ENCODE measurements around the gene ADAP1. TPM values are rescaled to one million over a fixed set of nuclear protein-coding genes. Genes with fewer than 3 reads are reported as not detected.

The ADAP1 gene
- total and polyA plus RNA-seq, 2 experiments from 2014 or later: 0.24 to 1.1 TPM

DNA sequence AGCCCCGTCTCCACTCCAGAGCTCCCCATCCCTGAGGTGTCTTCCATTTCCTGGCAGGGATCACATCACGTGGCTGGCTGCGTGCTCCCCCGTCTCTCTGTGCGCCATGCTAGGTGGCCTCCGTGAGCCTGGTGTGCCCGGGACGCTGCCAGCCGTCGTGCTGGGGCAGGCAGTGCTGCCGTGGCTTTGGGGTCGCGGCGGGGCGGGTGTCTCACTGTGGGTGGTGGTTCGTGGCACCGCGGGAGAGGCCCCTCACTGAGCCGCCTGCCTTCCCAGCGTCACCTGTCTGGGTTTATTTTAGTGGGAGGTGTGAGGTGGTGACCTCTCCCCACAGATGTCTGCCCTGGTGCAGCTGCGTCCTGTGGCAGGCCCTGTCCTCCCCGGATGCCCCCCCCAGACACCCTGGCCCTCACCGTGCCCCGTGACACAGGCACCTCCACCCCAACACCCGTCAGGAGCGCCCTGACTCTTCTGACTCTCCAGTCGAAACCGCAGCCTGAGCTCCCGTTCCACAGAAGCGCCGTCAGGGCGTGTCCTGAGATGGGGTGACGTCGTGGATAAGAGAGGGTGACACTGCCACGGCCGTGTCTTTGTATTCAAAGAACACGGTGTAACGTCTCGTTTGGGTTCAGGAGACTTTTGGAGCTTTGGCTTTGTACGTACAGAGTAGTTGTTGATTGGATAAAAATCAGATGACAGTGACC lies 60.2 kb downstream of the ADAP1 start:
- Histone ChIP-seq H4K20me1 (ENCODE audit: insufficient read depth) (no peaks in the 10 kb centered on the region), H3K27me3 (replicated peaks; ENCODE audit: insufficient read depth) (no peaks in the 10 kb centered on the region), H3K9me2 (ENCODE audit: insufficient read depth) (no peaks in the 10 kb centered on the region), H3K9me3 (ENCODE audit: low read depth) (no peaks in the 10 kb centered on the region), H3K27ac (no peak overlapping the region), H3K4me2 (ENCODE audit: unreplicated experiment) (no peak overlapping the region), H3K36me3 (ENCODE audit: low read depth) (no peaks in the 10 kb centered on the region; the same call in 1 of the 2 replicates), H2AFZ (no peak overlapping the region), H3K4me3 (no peak overlapping the region), H3F3A (ENCODE audit: insufficient read depth) (no peaks in the 10 kb centered on the region), H3K79me2 (ENCODE audit: insufficient read depth) (no peaks in the 10 kb centered on the region), H3K9ac (no peak overlapping the region), H3K4me1 (ENCODE audit: insufficient read depth) (no peaks in the 10 kb centered on the region)
- DNase-seq: no peak
- TF ChIP-seq EZH2 (IDR thresholded peaks at IDR 0.05; ENCODE audit: insufficient read depth, poor library complexity, severe bottlenecking) (no peak), EZH2phosphoT487 (IDR thresholded peaks at IDR 0.05; ENCODE audit: insufficient read depth, low read depth) (no peak)
- in situ Hi-C loops (cut with MboI): no loop called here
- 91 to 92% methylated on average over 38 of the region's 40 CpGs for WGBS, 2 experiments (ENCODE audit: low coverage in 1 of 2, low lambda C conversion rate in 2 of 2, missing lambda C conversion rate in 2 of 2)

DNA sequence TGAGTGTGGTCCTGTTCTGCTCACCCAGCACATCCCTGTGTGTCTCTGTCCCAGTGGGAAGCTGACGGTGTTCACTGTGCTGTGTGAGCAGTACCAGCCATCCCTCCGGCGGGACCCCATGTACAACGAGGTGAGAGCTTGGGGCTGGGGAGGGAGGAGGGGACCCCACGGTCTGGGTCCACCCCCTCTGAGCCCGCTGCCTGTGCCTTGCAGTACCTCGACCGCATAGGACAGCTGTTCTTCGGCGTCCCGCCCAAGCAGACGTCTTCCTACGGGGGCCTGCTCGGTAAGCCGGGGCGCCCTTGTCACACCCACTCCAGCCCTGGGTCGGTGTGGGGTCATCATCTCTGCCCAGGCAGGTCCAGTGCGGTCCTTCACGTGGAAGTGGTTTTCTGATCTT lies 60.8 kb downstream of the ADAP1 start:
- WGBS, 2 experiments (ENCODE audit: low coverage in 1 of 2, low lambda C conversion rate in 2 of 2, missing lambda C conversion rate in 2 of 2): 89 to 95% methylated on average over 14 to 19 of the region's 19 CpGs
- no peak for TF ChIP-seq EZH2 (IDR thresholded peaks at IDR 0.05; ENCODE audit: insufficient read depth, poor library complexity, severe bottlenecking)
- TF ChIP-seq EZH2phosphoT487 (IDR thresholded peaks at IDR 0.05; ENCODE audit: insufficient read depth, low read depth): no peak
- H3K9me2 ChIP-seq (ENCODE audit: insufficient read depth): no peaks in the 10 kb centered on the region
- no peak overlapping the region for H3K4me2 ChIP-seq (ENCODE audit: unreplicated experiment)
- in situ Hi-C loops (cut with MboI): no loop called here
- H3K27ac ChIP-seq: no peak overlapping the region
- H3F3A ChIP-seq (ENCODE audit: insufficient read depth): no peaks in the 10 kb centered on the region
- H3K27me3 ChIP-seq (replicated peaks; ENCODE audit: insufficient read depth): no peaks in the 10 kb centered on the region
- H2AFZ ChIP-seq: no peak overlapping the region
- H3K9me3 ChIP-seq (ENCODE audit: low read depth): no peaks in the 10 kb centered on the region
- no peaks in the 10 kb centered on the region for H3K79me2 ChIP-seq (ENCODE audit: insufficient read depth)
- H3K4me1 ChIP-seq (ENCODE audit: insufficient read depth): no peaks in the 10 kb centered on the region
- H4K20me1 ChIP-seq (ENCODE audit: insufficient read depth): no peaks in the 10 kb centered on the region
- H3K36me3 ChIP-seq (ENCODE audit: low read depth): no peaks in the 10 kb centered on the region; the same call in 1 of the 2 replicates
- DNase-seq: no peak
- no peak overlapping the region for H3K9ac ChIP-seq
- H3K4me3 ChIP-seq: no peak overlapping the region

DNA sequence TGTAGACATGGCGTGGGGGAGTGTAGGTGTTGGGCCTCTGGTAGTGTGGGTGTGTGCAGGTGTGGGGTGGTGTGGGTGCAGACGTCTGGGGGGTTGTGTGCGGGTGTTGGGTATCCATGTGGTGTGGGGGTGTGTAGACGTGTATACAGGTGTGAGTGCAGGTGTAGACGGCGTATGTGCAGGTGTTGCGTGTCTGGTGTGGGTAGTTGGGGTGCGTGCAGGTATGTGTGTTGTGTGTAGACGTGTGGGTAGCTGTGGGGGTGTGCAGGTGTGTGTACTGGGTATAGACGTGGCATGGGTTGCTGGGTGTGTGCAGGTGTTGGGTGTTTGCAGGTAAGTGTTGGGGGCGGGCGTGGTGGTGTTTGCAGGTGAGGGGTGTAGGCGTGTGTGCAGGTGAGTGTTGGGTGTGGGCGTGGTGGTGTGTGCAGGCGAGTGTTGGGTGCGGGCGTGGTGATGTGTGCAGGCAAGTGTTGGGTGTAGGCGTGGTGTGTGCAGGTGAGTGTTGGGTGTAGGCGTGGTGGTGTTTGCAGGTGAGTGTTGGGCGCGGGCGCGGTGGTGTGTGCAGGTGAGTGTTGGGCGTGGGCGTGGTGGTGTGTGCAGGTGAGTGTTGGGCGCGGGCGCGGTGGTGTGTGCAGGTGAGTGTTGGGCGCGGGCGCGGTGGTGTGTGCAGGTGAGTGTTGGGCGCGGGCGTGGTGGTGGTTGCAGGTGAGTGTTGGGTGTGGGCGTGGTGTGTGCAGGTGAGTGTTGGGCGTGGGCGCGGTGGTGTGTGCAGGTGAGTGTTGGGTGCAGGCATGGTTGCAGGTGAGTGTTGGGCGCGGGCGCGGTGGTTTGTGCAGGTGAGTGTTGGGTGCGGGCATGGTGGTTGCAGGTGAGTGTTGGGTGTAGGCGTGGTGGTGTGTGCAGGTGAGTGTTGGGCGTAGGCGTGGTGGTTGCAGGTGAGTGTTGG lies 61.6 kb downstream of the ADAP1 start:
- H3K4me3 ChIP-seq: no peak overlapping the region
- no peaks in the 10 kb centered on the region for H3K27me3 ChIP-seq (replicated peaks; ENCODE audit: insufficient read depth)
- in situ Hi-C loops (cut with MboI): no loop called here
- WGBS, 2 experiments (ENCODE audit: low coverage in 1 of 2, low lambda C conversion rate in 2 of 2, missing lambda C conversion rate in 2 of 2): 96 to 97% methylated on average over 15 to 48 of the region's 48 CpGs
- no peak overlapping the region for H2AFZ ChIP-seq
- H3K9me3 ChIP-seq (ENCODE audit: low read depth): no peaks in the 10 kb centered on the region
- no peaks in the 10 kb centered on the region for H3K79me2 ChIP-seq (ENCODE audit: insufficient read depth)
- TF ChIP-seq EZH2 (IDR thresholded peaks at IDR 0.05; ENCODE audit: insufficient read depth, poor library complexity, severe bottlenecking) (no peak), EZH2phosphoT487 (IDR thresholded peaks at IDR 0.05; ENCODE audit: insufficient read depth, low read depth) (no peak)
- no peak for DNase-seq
- H3K9ac ChIP-seq: no peak overlapping the region
- no peaks in the 10 kb centered on the region for H3K4me1 ChIP-seq (ENCODE audit: insufficient read depth)
- no peak overlapping the region for H3K27ac ChIP-seq
- no peaks in the 10 kb centered on the region; the same call in 1 of the 2 replicates for H3K36me3 ChIP-seq (ENCODE audit: low read depth)
- H4K20me1 ChIP-seq (ENCODE audit: insufficient read depth): no peaks in the 10 kb centered on the region
- no peak overlapping the region for H3K4me2 ChIP-seq (ENCODE audit: unreplicated experiment)
- no peaks in the 10 kb centered on the region for H3F3A ChIP-seq (ENCODE audit: insufficient read depth)
- no peaks in the 10 kb centered on the region for H3K9me2 ChIP-seq (ENCODE audit: insufficient read depth)

DNA sequence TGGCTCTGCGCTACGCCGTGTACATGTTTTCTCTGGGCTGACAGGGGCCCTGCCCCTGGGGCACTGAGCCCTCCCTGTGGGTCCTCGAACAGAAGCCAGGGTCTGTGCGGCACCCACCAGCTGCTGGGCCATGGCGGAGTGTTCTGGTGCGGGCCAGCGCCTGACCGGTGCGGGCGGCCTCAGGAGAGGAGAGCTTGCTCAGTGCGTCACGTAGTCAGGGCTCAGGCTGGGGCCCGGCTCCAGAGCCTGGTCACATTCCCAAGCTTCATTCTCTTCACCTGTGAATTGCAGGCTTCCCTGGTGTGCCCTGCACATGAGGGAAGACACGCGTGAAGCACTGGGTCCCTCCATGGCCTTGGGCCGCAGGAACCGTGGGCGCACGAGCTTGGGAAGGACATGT lies 62.7 kb downstream of the ADAP1 start:
- H3F3A ChIP-seq (ENCODE audit: insufficient read depth): no peaks in the 10 kb centered on the region
- H2AFZ ChIP-seq: no peak overlapping the region
- TF ChIP-seq EZH2 (IDR thresholded peaks at IDR 0.05; ENCODE audit: insufficient read depth, poor library complexity, severe bottlenecking): no peak
- no peak for TF ChIP-seq EZH2phosphoT487 (IDR thresholded peaks at IDR 0.05; ENCODE audit: insufficient read depth, low read depth)
- H3K79me2 ChIP-seq (ENCODE audit: insufficient read depth): no peaks in the 10 kb centered on the region
- no peak overlapping the region for H3K4me3 ChIP-seq
- no peaks in the 10 kb centered on the region for H3K9me2 ChIP-seq (ENCODE audit: insufficient read depth)
- H3K27ac ChIP-seq: no peak overlapping the region
- H3K9me3 ChIP-seq (ENCODE audit: low read depth): no peaks in the 10 kb centered on the region
- no peak for DNase-seq
- H4K20me1 ChIP-seq (ENCODE audit: insufficient read depth): no peaks in the 10 kb centered on the region
- in situ Hi-C loops (cut with MboI): no loop called here
- H3K27me3 ChIP-seq (replicated peaks; ENCODE audit: insufficient read depth): no peaks in the 10 kb centered on the region
- no peak overlapping the region for H3K9ac ChIP-seq
- no peak overlapping the region for H3K4me2 ChIP-seq (ENCODE audit: unreplicated experiment)
- no peaks in the 10 kb centered on the region; the same call in 1 of the 2 replicates for H3K36me3 ChIP-seq (ENCODE audit: low read depth)
- 97 to 98% methylated on average over 19 to 20 of the region's 20 CpGs for WGBS, 2 experiments (ENCODE audit: low coverage in 1 of 2, low lambda C conversion rate in 2 of 2, missing lambda C conversion rate in 2 of 2)
- no peaks in the 10 kb centered on the region for H3K4me1 ChIP-seq (ENCODE audit: insufficient read depth)
